Keratinocyte (primary cell): Measurements from ENCODE around the gene FOXJ2.

Experiments used
- EZH2 ChIP-seq: IDR thresholded peaks from one replicate; pipeline ENCODE4 v1.6.1; 2012; ENCODE audit warnings: inconsistent platforms, mild to moderate bottlenecking, low read length, moderate library complexity
- TF ChIP-seq, protein P1 (sequence below), 3 experiments: IDR thresholded peaks in 1 of 3; conservative IDR thresholded peaks in 1 of 3; optimal IDR thresholded peaks in 1 of 3; 2 replicates in 2 of 3; 3 replicates in 1 of 3; pipeline versions ENCODE3 to v1.5.1; 2011; ENCODE audit warnings: low read length in 3 of 3, mild to moderate bottlenecking in 3 of 3, moderate library complexity in 2 of 3, control low read depth in 1 of 3, inconsistent platforms in 1 of 3; ENCODE audit not compliant: insufficient read depth in 2 of 3; ENCODE audit errors: extremely low read depth in 1 of 3

- TF ChIP-seq, protein P1, sequence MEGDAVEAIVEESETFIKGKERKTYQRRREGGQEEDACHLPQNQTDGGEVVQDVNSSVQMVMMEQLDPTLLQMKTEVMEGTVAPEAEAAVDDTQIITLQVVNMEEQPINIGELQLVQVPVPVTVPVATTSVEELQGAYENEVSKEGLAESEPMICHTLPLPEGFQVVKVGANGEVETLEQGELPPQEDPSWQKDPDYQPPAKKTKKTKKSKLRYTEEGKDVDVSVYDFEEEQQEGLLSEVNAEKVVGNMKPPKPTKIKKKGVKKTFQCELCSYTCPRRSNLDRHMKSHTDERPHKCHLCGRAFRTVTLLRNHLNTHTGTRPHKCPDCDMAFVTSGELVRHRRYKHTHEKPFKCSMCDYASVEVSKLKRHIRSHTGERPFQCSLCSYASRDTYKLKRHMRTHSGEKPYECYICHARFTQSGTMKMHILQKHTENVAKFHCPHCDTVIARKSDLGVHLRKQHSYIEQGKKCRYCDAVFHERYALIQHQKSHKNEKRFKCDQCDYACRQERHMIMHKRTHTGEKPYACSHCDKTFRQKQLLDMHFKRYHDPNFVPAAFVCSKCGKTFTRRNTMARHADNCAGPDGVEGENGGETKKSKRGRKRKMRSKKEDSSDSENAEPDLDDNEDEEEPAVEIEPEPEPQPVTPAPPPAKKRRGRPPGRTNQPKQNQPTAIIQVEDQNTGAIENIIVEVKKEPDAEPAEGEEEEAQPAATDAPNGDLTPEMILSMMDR (optimal IDR thresholded peaks at IDR 0.05 in 1 of 3, IDR thresholded peaks at IDR 0.05 in 1 of 3, conservative IDR thresholded peaks at IDR 0.05 in 1 of 3; ENCODE audit: extremely low read depth in 1 of 3, insufficient read depth in 2 of 3, low read length in 3 of 3): no peak
- TF ChIP-seq EZH2: no peak
Measured at GRCh38 chr12:8078916-8079315, 46.4 kb downstream of the FOXJ2 start.
